D341Med (cell line): ENCODE measurements around the gene HEATR9.

ENCODE experiments used
- DNase-seq: peaks from one replicate; pipeline ENCODE4 v3.0.0; 2012; ENCODE audit warnings: low spot score

The HEATR9 gene

GRCh38 chr17:35808962-35809854, 59.5 kb downstream of the HEATR9 start, which contains the start of gene TAF15:
Gene TAF15 (plus strand): TSS chr17:35809484. CDS start chr17:35809570, 86 bp downstream.
- DNase-seq: peak; percentile 100

- DNase-seq: no peak
These were observed 60.3 kb downstream of the HEATR9 start for GRCh38 chr17:35808240-35808961.

DNA sequence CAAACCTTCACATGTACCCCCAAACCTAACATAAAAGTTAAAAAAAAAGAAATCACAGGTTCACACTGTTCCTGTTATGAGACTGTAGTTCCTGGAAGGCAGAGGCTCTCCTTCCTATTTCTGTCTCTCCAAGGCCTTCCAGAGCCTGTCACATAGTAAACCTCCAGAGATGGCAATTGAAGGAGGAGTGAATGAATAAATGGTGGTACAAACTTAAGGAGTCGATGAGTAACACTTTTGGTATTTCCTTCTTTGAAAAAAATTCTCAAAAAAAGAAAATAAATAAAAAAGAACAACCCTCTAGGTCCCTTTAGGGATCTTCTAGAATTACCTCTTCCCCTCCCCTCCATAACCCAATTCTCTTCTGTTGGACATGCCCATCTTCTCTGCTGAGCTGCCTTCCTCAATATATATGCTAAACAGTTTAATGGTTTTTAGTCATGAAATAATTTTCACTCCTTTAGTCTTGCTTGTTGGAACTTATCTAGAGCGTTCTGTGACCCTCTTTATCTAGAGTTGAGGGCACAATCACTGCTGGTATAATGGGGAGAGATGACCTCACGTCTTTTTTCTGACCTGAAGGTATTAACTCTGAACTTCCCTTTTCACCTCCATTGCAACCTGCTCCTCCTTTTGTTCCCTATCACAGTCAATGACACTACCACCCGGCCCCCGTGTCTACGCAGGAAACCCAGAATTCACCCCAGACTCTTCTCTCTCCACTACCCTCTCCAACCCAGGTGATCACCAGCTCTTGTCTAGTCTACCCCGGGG, 61.1 kb downstream of the HEATR9 start:
- no peak for DNase-seq
